ENCODE data around the gene IGFBP5. TPM values are rescaled to one million over a fixed set of nuclear protein-coding genes. Genes with fewer than 3 reads are reported as not detected.

Gene IGFBP5
- total RNA-seq: 928 and 1,359 TPM in 2 replicates

DNA sequence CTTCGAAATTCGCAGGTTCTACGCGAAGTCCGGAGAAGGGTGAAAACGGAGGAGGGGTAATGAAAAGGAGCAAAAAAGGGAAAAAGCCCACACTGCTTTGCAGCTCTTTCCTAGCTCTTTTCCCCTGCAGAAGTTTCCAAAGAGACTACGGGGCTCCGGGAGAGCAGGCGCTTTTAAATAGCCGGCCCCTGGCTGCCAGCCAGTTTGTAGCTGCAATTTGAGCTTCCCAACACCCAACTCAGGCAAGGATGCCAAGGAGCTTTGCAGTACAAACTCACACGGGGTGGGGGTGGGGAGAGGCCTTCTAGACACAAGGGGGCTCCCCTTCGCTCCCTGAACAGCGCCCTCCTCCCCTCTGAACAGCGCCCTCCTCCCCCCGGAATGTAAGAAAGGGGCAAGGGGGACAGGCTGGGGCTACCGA, at the start of gene IGFBP5:
Gene IGFBP5, minus strand, starts transcription at position 149 of the 421 bp plus-strand sequence. CDS start 774 bp downstream, outside the sequence.

GRCh38 chr2:216632952-216633615, 62.3 kb downstream of the IGFBP5 start, which contains the start of gene IGFBP2:
IGFBP2 (plus strand) TSS chr2:216633420; CDS start chr2:216633524, 104 bp downstream.

Other genes starting within 250 kb of the IGFBP5 start
- gene RPL37A, start 196.7 kb downstream of the IGFBP5 start, total RNA-seq: 4,723 and 4,862 TPM in 2 replicates
- 2.8 and 4.7 TPM in 2 replicates for gene IGFBP2, start 62.1 kb downstream of the IGFBP5 start, total RNA-seq
- gene TNP1, start 164.5 kb upstream of the IGFBP5 start, total RNA-seq: not detected in 2 replicates